ENCODE measurements around the gene CORO2B. TPM values are rescaled to one million over a fixed set of nuclear protein-coding genes. Genes with fewer than 3 reads are reported as not detected.
A peak's percentile ranks its signal among the peaks of the same experiment; 100 is the strongest.

CORO2B gene
- total and polyA plus RNA-seq, 2 experiments from 2014 or later: 2.9 to 3.0 TPM

- Histone ChIP-seq H3K9me3 (ENCODE audit: low read depth) (no peaks in the 10 kb centered on the region), H3K36me3 (no peaks in the 10 kb centered on the region), H3K27me3 (no peaks in the 10 kb centered on the region), H3K4me3 (no peak overlapping the region), H3K4me1 (ENCODE audit: low read depth) (peaks cover 3% of the 10 kb centered on the region), H3K27ac (no peak overlapping the region)
- TF ChIP-seq CTCF (IDR thresholded peaks at IDR 0.05; ENCODE audit: low read depth, low read length): no peak
- DNase-seq (ENCODE audit: low read depth in 1 of 2, low spot score in 1 of 2): no peak
Observed at GRCh38 chr15:68653801-68654200, 75.0 kb downstream of the CORO2B start.

- no peak for DNase-seq (ENCODE audit: low read depth in 1 of 2, low spot score in 1 of 2)
- no peak for TF ChIP-seq CTCF (IDR thresholded peaks at IDR 0.05; ENCODE audit: low read depth, low read length)
- no peak overlapping the region for H3K4me3 ChIP-seq
- H3K9me3 ChIP-seq (ENCODE audit: low read depth): no peaks in the 10 kb centered on the region
- H3K36me3 ChIP-seq: no peaks in the 10 kb centered on the region
- no peaks in the 10 kb centered on the region for H3K4me1 ChIP-seq (ENCODE audit: low read depth)
- H3K27me3 ChIP-seq: no peaks in the 10 kb centered on the region
- H3K27ac ChIP-seq: no peak overlapping the region
Observed at GRCh38 chr15:68654786-68655560, 76.2 kb downstream of the CORO2B start.

- Histone ChIP-seq H3K9me3 (ENCODE audit: low read depth) (no peaks in the 10 kb centered on the region), H3K4me1 (ENCODE audit: low read depth) (no peaks in the 10 kb centered on the region), H3K4me3 (no peak overlapping the region), H3K27ac (no peak overlapping the region), H3K36me3 (no peaks in the 10 kb centered on the region), H3K27me3 (no peaks in the 10 kb centered on the region)
- peak in 1 of 2 donors; percentile 11 for DNase-seq (ENCODE audit: low read depth in 1 of 2, low spot score in 1 of 2)
- no peak for TF ChIP-seq CTCF (IDR thresholded peaks at IDR 0.05; ENCODE audit: low read depth, low read length)
Observed at GRCh38 chr15:68655686-68656437, 77.1 kb downstream of the CORO2B start.

- H3K9me3 ChIP-seq (ENCODE audit: low read depth): no peaks in the 10 kb centered on the region
- TF ChIP-seq CTCF (IDR thresholded peaks at IDR 0.05; ENCODE audit: low read depth, low read length): no peak
- no peaks in the 10 kb centered on the region for H3K36me3 ChIP-seq
- DNase-seq (ENCODE audit: low read depth in 1 of 2, low spot score in 1 of 2): no peak
- H3K27ac ChIP-seq: no peak overlapping the region
- no peak overlapping the region for H3K4me3 ChIP-seq
- no peaks in the 10 kb centered on the region for H3K4me1 ChIP-seq (ENCODE audit: low read depth)
- H3K27me3 ChIP-seq: no peaks in the 10 kb centered on the region
Observed at GRCh38 chr15:68656438-68656739, 77.6 kb downstream of the CORO2B start.

- no peak for TF ChIP-seq CTCF (IDR thresholded peaks at IDR 0.05; ENCODE audit: low read depth, low read length)
- no peaks in the 10 kb centered on the region for H3K36me3 ChIP-seq
- no peak for DNase-seq (ENCODE audit: low read depth in 1 of 2, low spot score in 1 of 2)
- no peaks in the 10 kb centered on the region for H3K9me3 ChIP-seq (ENCODE audit: low read depth)
- no peaks in the 10 kb centered on the region for H3K4me1 ChIP-seq (ENCODE audit: low read depth)
- H3K4me3 ChIP-seq: no peak overlapping the region
- no peak overlapping the region for H3K27ac ChIP-seq
- no peaks in the 10 kb centered on the region for H3K27me3 ChIP-seq
Observed at GRCh38 chr15:68658151-68658550, 79.4 kb downstream of the CORO2B start.

All from cardiac muscle cell (in vitro differentiated cells and primary cell).